NCI-H82 treated with DMSO at 0.1 percent for 48 hours (cell line): Measurements from ENCODE around the gene FAP.

Experiments used
- DNase-seq: peaks from one replicate; lab custom pipeline; 2025; ENCODE audit not compliant: unreplicated experiment; lab: John Stamatoyannopoulos, UW

The FAP gene

GRCh38 chr2:162243294-162243693, at the start of gene FAP:
Gene FAP, minus strand, starts transcription at chr2:162243445. Its CDS starts 118 bp downstream, at chr2:162243327.
- DNase-seq, result no peak

GRCh38 chr2:162291748-162292147, 48.5 kb upstream of the FAP start:
- DNase-seq, result no peak

GRCh38 chr2:162282765-162283425, 39.6 kb upstream of the FAP start:
- no peak for DNase-seq

GRCh38 chr2:162280654-162281053, 37.4 kb upstream of the FAP start:
- no peak for DNase-seq

- DNase-seq, result no peak
Observed at GRCh38 chr2:162277381-162277780, 34.1 kb upstream of the FAP start.

- DNase-seq, result no peak
Observed at GRCh38 chr2:162267996-162268395, 24.8 kb upstream of the FAP start.

- DNase-seq, result no peak
Observed at GRCh38 chr2:162267496-162267895, 24.3 kb upstream of the FAP start.

- DNase-seq, result no peak
Observed at GRCh38 chr2:162266460-162266760, 23.2 kb upstream of the FAP start.

GRCh38 chr2:162265666-162266459, 22.6 kb upstream of the FAP start:
- DNase-seq, result no peak

- no peak for DNase-seq
Observed at GRCh38 chr2:162261032-162261945, 18.0 kb upstream of the FAP start.

- no peak for DNase-seq
Observed at GRCh38 chr2:162258686-162259085, 15.4 kb upstream of the FAP start.

- no peak for DNase-seq
Observed at GRCh38 chr2:162258169-162258568, 14.9 kb upstream of the FAP start.

GRCh38 chr2:162257425-162257824, 14.2 kb upstream of the FAP start:
- no peak for DNase-seq

GRCh38 chr2:162256591-162256991, 13.3 kb upstream of the FAP start:
- no peak for DNase-seq

GRCh38 chr2:162254236-162254871, 11.1 kb upstream of the FAP start:
- DNase-seq, result no peak

- DNase-seq, result no peak
Observed at GRCh38 chr2:162253435-162253834, 10.2 kb upstream of the FAP start.

GRCh38 chr2:162252153-162252552, 8.9 kb upstream of the FAP start:
- DNase-seq, result no peak

GRCh38 chr2:162245781-162246180, 2.5 kb upstream of the FAP start:
- DNase-seq, result no peak

GRCh38 chr2:162245061-162245460, 1.8 kb upstream of the FAP start:
- DNase-seq, result no peak

- no peak for DNase-seq
Observed at GRCh38 chr2:162244541-162245031, 1.3 kb upstream of the FAP start.

GRCh38 chr2:162243715-162244114, 470 bp upstream of the FAP start:
- no peak for DNase-seq
